CD4-positive, alpha-beta T cell treated with Interleukin-17A for 4 hours (primary cell): ENCODE data around the gene FGD6.
A peak's percentile ranks its signal among the peaks of the same experiment; 100 is the strongest.
"Not testable (repeated sequence)": the region's sequence is repeated elsewhere in the genome, so short reads cannot be mapped to it uniquely, and the experiment has no call there.

ENCODE experiments used
- DNase-seq: peaks from one replicate; pipeline ENCODE4 v3.0.0-alpha.2; 2020; ENCODE audit warnings: mixed read lengths

The FGD6 gene

GRCh38 chr12:95118138-95118787 is 99.0 kb downstream of the FGD6 start:
- DNase-seq: no peak

GRCh38 chr12:95117178-95117599 is 100.1 kb downstream of the FGD6 start:
- peak; percentile 78 for DNase-seq

DNA sequence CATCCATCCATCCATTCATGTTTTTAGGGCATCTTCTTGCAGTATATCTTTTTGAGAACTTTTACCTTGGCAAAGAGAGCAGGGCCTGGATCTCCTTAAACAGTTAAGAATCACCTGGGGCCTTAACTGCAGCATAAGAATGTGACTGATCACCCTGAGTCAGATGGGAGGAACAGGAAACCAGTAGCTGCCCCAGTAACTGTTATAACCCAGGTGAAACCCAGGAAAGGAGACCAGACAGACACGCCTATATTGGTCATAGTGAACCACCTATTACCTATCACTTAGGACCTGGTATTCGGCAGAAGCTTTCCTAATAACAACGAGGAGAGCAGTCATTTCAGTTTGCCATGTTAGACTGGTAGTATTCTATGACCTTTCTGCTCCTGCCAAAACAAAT is 100.5 kb downstream of the FGD6 start:
- no peak for DNase-seq

GRCh38 chr12:95116341-95116740 is 100.9 kb downstream of the FGD6 start:
- no peak for DNase-seq

DNA sequence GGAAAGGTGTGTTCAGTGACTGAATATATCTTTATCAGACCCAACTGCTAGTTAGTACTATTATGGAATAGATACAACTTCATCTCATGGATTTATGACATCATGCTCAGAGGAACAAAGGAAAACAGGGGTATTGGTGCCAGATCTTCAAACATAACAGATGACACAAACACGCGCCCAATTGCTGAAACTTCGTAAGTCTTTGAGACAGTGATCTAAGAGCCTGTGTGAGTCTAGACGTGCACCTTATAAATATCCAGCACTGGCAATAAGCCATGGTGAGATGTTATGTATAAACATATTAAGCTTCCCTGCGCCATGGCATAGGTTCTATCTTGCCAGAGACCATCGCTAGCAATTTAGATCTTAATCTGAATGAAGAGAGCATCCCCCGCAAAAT is 101.6 kb downstream of the FGD6 start:
- DNase-seq: no peak

GRCh38 chr12:95114766-95115405 is 102.4 kb downstream of the FGD6 start:
- no peak for DNase-seq

- DNase-seq: no peak
Measured at GRCh38 chr12:95107362-95107761, 109.9 kb downstream of the FGD6 start.

DNA sequence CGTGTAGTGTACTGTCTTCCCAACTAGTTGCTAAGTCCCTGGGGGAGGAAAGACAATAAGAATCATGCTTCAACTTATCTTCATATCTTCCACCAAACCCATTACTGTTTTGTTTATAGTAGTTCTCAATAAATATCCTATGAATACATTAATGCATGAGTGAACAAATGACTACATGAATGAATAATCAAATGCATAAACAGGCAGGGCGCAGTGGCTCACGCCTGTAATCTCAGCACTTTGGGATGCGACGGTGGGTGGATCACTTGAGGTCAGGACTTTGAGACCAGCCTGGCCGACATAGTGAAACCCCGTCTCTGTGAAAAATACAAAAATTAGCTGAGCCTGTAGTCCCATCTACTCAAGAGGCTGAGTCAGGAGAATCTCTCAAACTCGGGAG is 111.7 kb downstream of the FGD6 start:
- DNase-seq: no peak

DNA sequence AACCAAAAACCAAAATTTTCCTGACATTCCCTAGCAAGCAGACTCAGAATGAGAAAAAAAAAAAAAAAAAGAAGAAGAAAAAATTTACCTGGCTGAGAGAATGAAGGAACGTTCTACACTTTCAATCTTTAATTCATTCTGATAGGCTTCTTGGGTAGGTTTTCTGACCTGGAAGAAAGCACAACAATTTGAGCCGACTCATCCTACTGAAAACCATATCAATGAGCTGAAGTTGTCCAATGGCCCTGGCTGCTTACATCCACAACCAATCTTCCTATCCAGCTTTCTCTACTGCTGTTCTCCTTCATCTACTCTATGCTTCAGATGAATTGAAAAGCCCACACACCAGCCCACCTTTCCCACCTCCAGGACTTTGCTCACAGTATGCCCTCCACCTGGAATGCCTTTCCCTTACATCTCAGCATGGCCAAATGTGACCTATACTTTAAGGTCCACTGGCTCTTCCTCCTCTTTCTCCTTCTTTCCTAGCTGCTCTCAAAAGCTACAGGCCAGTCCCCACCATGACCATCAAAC is 112.3 kb downstream of the FGD6 start:
- DNase-seq: no peak

DNA sequence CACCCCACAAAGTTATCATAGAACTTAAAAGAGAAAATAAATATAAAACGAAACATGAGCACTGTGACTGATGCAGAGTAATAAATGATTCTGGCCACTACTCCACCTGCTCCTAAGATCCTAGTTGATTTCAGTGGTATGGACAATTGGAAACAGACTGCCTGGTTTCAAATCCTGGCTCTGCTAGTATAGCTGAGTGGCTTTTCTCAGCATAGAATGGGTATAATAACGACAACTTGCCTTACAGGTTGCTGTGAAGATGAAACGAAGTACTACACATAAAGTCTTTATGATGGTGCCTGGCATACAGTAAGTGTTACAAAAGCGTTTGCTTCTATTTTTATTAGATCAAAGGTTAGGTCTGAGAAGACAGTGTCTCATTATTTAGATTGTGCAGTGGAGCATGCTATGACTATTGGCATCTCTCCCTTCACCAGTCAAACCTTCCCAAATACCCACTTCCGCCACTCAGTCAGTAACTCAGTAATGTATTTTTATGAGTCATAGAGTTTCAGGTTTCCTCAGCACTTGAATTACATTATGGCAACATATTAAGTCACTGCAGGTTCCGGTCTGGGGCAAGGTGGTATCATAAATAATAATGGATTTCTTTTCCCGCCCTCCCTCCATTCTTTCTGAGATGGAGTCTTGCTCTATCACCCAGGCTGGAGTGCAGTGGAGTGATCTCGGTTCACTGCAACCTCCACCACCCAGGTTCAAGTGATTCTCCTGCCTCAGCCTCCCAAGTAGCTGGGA is 114.2 kb downstream of the FGD6 start:
- DNase-seq: peak; percentile 31

- not testable (repeated sequence) for DNase-seq
Measured at GRCh38 chr12:95101957-95102356, 115.3 kb downstream of the FGD6 start.

DNA sequence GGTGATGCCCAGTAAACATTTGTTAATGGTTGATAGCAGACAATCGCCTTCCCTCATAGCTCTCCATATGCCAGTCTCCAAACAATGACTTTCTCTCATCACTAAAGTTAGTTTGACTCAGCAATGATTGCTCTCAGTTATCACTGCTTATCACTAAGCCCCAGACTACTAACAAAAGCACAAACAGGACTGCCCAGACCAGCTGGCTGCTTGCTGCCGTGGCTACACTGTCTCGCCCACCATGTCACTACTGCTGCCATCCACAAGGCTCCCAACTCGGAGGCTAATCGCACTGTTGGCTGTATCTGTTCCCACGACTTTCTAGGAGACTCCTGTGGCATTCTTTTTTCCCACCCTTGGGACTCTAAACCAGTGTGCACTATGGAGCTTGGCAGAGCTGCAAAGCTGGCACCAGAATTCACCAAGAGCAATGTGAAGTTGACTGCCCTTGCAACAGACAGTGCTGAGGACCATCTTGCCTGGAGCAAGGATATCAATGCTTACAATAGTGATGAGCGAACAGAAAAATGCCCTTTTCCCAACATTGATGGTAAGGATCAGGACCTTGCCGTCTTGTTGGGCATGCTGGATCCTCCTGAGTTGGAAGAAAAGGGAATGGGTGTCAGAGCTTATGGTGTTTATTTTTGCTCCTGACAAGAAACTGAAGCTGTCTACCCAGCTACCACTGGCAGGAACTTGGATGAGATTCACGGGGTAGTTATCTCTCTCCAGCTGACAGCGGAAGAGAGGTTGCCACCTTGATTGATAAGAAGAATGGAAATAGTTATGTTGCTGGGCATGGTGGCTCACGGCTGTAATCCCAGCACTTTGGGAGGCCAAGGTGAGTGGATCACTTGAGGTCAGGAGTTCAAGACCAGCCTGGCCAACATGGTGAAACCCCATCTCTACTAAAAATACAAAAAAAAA is 116.7 kb downstream of the FGD6 start:
- no peak for DNase-seq

DNA sequence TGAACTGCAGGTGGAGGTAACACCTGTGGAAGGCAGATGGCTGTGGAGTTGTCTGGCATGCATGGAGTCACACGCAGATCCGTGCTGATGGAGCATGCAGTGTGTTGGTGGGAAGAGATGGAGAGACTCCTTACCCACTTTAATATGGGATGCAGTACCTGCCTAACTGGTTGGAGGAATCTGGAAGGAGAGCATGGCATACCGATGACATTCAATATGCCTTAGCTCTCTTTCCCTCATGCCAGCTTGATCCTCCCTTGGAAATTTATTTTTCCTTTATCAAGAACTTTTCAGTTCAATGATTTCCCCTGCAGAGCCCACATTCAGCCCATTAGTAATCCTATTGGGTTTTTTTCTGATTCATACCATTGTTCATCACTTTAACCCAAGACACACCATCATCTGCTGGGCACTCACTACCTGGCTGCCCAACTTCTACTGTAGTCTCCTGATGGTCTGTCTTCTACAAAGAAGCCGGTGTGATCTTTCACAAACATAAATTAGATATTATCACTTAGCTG is 117.9 kb downstream of the FGD6 start:
- DNase-seq: no peak

DNA sequence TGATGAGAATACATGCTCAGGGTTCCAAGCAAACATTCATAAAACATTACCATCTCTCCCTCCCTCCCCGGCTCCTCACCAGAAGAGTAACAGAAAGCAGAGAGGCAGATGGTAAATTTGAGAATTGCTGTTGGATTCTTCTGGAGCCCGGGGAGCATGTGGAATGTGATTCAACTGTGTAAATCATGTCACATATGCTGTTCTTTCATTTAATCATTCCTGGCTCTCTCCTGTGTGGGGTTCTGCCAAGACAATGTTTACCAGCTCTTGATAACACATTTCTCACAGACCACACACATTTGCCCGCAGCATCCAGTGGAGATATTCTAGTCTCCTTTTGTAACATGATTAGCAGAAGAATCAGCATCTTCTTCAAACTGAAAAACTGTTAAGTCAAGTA is 120.4 kb downstream of the FGD6 start:
- DNase-seq: no peak

DNA sequence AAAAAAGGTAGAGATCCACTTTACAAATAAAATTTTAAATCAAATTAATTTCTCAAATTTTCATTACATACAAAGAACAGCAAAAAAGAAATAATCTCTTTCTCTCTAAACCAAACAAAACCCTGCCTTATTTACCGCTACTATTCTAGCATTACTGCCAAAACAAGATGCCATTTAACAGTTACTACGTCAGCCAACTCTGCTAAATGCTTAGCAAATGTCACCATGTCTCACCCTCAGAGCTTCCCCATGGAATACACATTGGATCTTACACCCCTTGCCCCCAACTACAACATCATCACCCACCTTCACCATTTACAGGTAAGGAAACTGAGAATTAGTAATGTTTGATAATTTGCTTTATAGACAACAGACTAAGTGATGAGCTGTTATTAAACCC is 120.9 kb downstream of the FGD6 start:
- DNase-seq: no peak

GRCh38 chr12:95095866-95096265 is 121.4 kb downstream of the FGD6 start:
- not testable (repeated sequence) for DNase-seq

DNA sequence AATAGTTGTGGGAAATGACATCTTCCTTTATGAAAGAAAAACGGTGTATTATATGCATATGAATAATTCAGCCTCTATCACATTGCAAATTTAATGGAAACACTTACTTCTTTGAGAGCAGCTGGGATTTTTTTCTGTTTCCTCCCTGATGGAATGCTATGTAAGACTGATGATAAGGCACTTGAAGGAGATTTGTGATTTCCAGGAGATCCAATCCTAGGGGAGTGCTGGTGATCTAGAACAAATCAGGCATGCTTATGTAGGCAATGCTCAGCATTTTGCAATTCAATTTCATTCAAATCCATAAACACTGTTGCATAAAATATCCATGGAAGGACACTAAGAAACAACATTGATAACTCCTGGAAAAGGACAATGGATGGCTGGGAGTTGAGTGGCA is 127.8 kb downstream of the FGD6 start:
- no peak for DNase-seq

DNA sequence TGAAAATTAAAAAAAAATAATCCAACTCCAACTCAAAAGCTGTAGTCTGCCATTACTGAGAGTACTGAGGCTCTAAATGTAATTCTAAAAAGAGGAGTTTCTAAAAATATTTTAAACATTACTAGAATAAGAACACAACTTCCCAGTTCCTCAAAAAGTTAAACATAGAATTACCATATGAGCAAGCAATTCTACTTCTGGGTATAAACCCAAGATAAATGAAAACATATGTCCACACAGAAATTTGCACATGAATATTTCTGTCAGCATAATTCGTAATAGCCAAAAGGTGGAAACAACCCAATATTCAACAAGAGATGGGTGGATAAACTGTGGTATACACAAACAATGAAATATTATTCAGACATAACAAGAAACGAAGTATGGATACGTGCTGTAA is 128.9 kb downstream of the FGD6 start:
- no peak for DNase-seq

DNA sequence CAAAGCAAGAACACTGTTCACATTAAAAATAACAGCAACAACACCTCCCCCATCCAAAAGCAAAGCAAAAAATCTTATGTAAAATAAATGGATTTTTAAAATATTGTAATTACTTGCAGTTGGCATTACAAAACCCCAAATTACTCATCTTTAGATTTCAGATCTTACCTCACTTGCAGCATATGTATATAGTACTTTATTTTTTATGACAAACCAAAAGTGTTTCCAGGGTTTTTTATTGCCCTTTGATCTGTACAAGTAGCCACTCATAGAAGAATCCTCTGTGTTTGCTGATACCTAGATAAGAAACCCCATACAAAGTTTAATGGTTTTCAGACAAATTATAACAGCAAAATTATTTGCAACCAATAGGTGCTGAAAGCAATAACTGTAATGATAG is 131.7 kb downstream of the FGD6 start:
- DNase-seq: no peak

GRCh38 chr12:95083938-95084337 is 133.3 kb downstream of the FGD6 start:
- no peak for DNase-seq

GRCh38 chr12:95083471-95083870 is 133.8 kb downstream of the FGD6 start:
- no peak for DNase-seq

GRCh38 chr12:95077341-95077740 is 139.9 kb downstream of the FGD6 start:
- DNase-seq: no peak

- DNase-seq: no peak
Measured at GRCh38 chr12:95074766-95075165, 142.5 kb downstream of the FGD6 start.
